HFF-Myc (cell line): ENCODE measurements around the gene SLC2A9.
A peak's percentile ranks its signal among the peaks of the same experiment; 100 is the strongest.

ENCODE experiments used
- DNase-seq: peaks from one replicate; pipeline ENCODE4 v3.0.0-alpha.2; 2011; ENCODE audit warnings: low read depth; ENCODE audit errors: extremely low read depth
- H3K4me3 ChIP-seq: replicated peaks from 2 replicates; pipeline ENCODE4 v1.5.1; 2011; ENCODE audit warnings: low read depth, mild to moderate bottlenecking, control low read depth, low read length
- CTCF ChIP-seq: IDR thresholded peaks from 2 replicates; pipeline ENCODE4 v1.5.1; 2012; ENCODE audit warnings: mild to moderate bottlenecking, low read depth, low read length, control low read depth; ENCODE audit errors: missing control alignments

Gene SLC2A9

DNA sequence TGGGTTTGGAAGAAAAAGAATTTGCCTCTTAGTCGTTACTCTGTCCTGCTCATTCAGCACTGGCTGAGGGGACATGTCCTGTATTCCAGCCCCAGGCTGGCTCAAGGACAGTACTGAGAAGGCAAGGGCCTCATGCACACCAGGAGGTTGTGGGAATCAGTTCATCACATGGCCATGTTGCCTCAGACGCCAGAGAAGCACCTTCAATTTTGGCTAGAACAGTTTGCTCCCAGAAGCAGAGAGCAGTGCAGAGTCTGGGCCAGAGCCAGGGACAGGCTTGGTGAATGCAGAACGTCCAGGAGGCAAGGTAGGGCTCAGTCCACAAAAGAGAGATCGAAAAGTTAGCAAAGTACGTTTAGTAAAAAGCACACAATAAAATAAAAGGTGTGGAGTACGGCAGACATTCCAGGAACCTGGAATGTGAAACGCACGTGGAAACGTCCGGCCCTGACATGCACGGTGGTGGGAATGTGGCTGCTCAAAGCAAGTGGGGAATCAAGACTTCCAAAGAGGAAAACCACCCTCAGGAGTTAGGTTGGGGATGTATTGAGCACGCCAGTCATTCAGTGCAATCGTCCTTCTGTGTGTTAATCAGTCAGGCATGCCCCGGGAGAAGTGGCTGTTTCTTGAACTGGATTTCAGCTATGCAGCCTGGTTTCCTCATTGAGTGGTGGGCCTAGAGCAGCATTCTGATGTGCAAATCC lies 1.2 kb upstream of the SLC2A9 start:
- DNase-seq = no peak

GRCh38 chr4:10021653-10022023 lies 341 bp upstream of the SLC2A9 start:
- no peak overlapping the region for H3K4me3 ChIP-seq
- no peak for DNase-seq
- no peak for TF ChIP-seq CTCF

More for the DNA sequence above, 1.2 kb upstream of the SLC2A9 start:
- no peak for TF ChIP-seq CTCF
- no peak overlapping the region for H3K4me3 ChIP-seq

DNA sequence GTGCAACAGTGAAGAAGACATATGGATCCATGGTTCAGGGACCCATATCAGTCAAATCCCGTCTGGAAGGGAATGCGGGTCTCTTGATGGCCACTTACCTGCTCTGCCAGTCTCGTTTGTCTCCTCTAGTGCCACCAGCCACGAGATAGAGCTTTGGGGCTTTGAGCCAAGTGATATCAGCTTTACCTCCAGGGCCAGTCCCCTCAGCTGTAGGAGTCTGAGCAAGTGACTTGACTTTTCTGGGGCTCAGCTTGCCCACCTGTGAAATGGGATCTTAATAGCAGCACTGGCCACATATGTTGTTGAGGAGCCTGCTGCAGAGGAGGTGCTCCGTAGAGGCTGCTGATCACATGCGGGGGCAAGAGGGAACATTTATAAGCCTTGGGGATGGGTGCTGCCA lies 1.2 kb downstream of the SLC2A9 start:
- DNase-seq = no peak
- TF ChIP-seq CTCF = no peak
- no peak overlapping the region for H3K4me3 ChIP-seq

GRCh38 chr4:10019521-10020051 lies 1.7 kb downstream of the SLC2A9 start:
- peak overlapping the region; percentile 40 for H3K4me3 ChIP-seq
- DNase-seq = no peak
- no peak for TF ChIP-seq CTCF

DNA sequence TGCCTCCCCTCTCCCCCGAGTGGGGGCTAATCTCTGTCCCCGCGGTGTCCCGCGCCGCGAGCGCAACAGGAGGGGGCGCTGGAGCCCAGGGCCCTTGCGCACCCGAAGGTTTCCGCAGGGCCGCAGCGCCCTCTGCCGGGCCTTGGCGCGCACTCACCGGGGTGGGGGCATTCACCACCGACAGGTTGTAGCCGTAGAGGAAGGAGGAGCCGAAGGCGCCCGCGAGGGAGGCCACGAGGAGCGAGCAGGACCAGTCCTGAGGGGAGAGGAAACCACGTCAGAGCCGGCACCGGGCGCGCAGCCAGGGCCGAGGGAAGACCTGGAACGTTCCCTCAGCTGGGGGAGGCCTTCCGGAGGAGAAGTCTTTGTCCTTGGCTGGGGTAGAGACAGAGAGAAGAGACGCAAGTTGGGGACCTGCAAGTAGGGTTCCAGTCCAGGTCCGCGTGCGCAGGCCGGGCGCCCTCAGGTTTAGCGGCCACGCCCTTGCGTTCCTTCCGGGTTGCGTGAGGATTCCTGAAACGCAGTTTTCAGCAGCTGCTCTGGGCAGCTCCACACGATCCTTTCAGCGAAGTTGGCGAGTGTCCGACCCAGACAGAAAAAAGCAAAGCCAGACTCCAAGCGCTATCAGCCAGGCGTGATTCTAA lies 2.4 kb downstream of the SLC2A9 start:
- peak; percentile 75 for DNase-seq
- TF ChIP-seq CTCF = peak; percentile 95
- peak overlapping the region; percentile 40 for H3K4me3 ChIP-seq

- no peak for DNase-seq
- no peak for TF ChIP-seq CTCF
Measured at GRCh38 chr4:10017037-10017893, 4.0 kb downstream of the SLC2A9 start.

More at GRCh38 chr4:10017037-10017893, 4.0 kb downstream of the SLC2A9 start:
- H3K4me3 ChIP-seq = no peak overlapping the region
